OCI-LY7 (cell line): ENCODE data around the gene HLA-DMA. TPM values are rescaled to one million over a fixed set of nuclear protein-coding genes. Genes with fewer than 3 reads are reported as not detected.

Experiments
- BruUV-seq: library from RNA; stranded (reverse); fragments of 400-500 nt; replicated peaks from 2 replicates; lab custom pipeline; 2021; lab: Mats Ljungman, UMichigan
- CTCF ChIA-PET: fragments of 300-600 bp; sonication (Branson Sonifier 250); formaldehyde crosslinking; loops from one replicate; lab custom pipeline; 2022; ENCODE audit warnings: antibody characterized with exemption; ENCODE audit not compliant: unreplicated experiment; lab: Charles Lee
- POLR2A ChIA-PET: fragments of 300-600 bp; sonication (Branson Sonifier 250); formaldehyde crosslinking; loops from one replicate; lab custom pipeline; 2022; ENCODE audit warnings: antibody characterized with exemption; lab: Charles Lee
- DNase-seq: peaks from one replicate; pipeline ENCODE4 v3.0.0-alpha.2; 2015; ENCODE audit warnings: low spot score
- H2AFZ ChIP-seq: fragments of 200-600 bp; sonication (generic), shearing (Covaris generic); 2 replicates; pipeline ENCODE4 v1.6.1; 2014; ENCODE audit warnings: mild to moderate bottlenecking, antibody characterized with exemption, low read length, moderate library complexity
- H3K27ac ChIP-seq: fragments of 200-600 bp; sonication (generic); 2 replicates; pipeline ENCODE4 v1.5.1; 2014; ENCODE audit warnings: mixed run types, low read depth, mild to moderate bottlenecking, moderate library complexity, low read length, inconsistent platforms; ENCODE audit not compliant: poor library complexity, severe bottlenecking
- H3K36me3 ChIP-seq: fragments of 200-600 bp; sonication (generic); 2 replicates; pipeline ENCODE4 v1.6.1; 2014; ENCODE audit warnings: mild to moderate bottlenecking, antibody characterized with exemption, low read length, moderate library complexity, mixed read lengths; ENCODE audit not compliant: insufficient read depth
- H3K4me1 ChIP-seq: fragments of 200-600 bp; sonication (generic); 2 replicates; pipeline ENCODE4 v1.5.1; 2014; ENCODE audit warnings: mild to moderate bottlenecking, low read length; ENCODE audit not compliant: insufficient read depth, poor library complexity, severe bottlenecking
- H3K4me2 ChIP-seq: fragments of 200-600 bp; sonication (generic); 2 replicates; pipeline ENCODE4 v1.6.1; 2014; ENCODE audit warnings: mild to moderate bottlenecking, low read length
- H3K4me3 ChIP-seq: fragments of 200-600 bp; sonication (generic); 2 replicates; pipeline ENCODE4 v1.5.1; 2014; ENCODE audit warnings: mild to moderate bottlenecking, low read depth, low read length; ENCODE audit not compliant: poor library complexity, severe bottlenecking
- H3K79me2 ChIP-seq: fragments of 200-600 bp; sonication (generic); 2 replicates; pipeline ENCODE4 v1.6.1; 2016; ENCODE audit warnings: low read depth, mild to moderate bottlenecking, low read length, moderate library complexity, mixed read lengths; ENCODE audit not compliant: insufficient read depth
- H3K9me2 ChIP-seq: fragments of 200-600 bp; sonication (generic); 2 replicates; pipeline ENCODE4 v1.6.1; 2016; ENCODE audit warnings: mild to moderate bottlenecking, low read length, mixed read lengths; ENCODE audit not compliant: insufficient read depth
- H3K9me3 ChIP-seq: fragments of 200-600 bp; sonication (generic); 2 replicates; pipeline ENCODE4 v1.6.1; 2014; ENCODE audit warnings: mild to moderate bottlenecking, mixed run types, low read length, mixed read lengths
- H4K20me1 ChIP-seq: fragments of 200-600 bp; sonication (generic); 2 replicates; pipeline ENCODE4 v1.6.1; 2014; ENCODE audit warnings: mild to moderate bottlenecking, antibody characterized with exemption, low read length, moderate library complexity, mixed read lengths; ENCODE audit not compliant: insufficient read depth
- EZH2phosphoT487 ChIP-seq: fragments of 200-600 bp; sonication (generic); IDR thresholded peaks from 2 replicates; pipeline ENCODE4 v1.6.1; 2018; ENCODE audit warnings: low read depth, borderline replicate concordance, mild to moderate bottlenecking, mixed run types, antibody characterized with exemption, low read length, moderate library complexity, mixed read lengths
- intact Hi-C: fragments of 100-400 bp; cut with micrococcal nuclease; formaldehyde crosslinking; loops from one replicate; pipeline ENCODE4 v1.10.0; 2022; ENCODE audit not compliant: unreplicated experiment
- total RNA-seq, 2 experiments: library from RNA; depleted of rRNA in 1 of 2; stranded (reverse); fragments of >200 nt in 1 of 2; shearing (Covaris generic) in 1 of 2; gene quantifications; 2 replicates each; pipeline ENCODE4 v1.2.3, GENCODE V29; 2014 to 2022
- TF ChIP-seq, protein P1 (sequence below): fragments of 200-600 bp; sonication (generic); conservative IDR thresholded peaks from 2 replicates; pipeline ENCODE4 v1.5.1; 2014; ENCODE audit warnings: mild to moderate bottlenecking, antibody characterized with exemption, low read length, moderate library complexity, mixed read lengths

HLA-DMA gene
- total RNA-seq, 2 experiments from 2014 or later = 140 to 207 TPM

DNA sequence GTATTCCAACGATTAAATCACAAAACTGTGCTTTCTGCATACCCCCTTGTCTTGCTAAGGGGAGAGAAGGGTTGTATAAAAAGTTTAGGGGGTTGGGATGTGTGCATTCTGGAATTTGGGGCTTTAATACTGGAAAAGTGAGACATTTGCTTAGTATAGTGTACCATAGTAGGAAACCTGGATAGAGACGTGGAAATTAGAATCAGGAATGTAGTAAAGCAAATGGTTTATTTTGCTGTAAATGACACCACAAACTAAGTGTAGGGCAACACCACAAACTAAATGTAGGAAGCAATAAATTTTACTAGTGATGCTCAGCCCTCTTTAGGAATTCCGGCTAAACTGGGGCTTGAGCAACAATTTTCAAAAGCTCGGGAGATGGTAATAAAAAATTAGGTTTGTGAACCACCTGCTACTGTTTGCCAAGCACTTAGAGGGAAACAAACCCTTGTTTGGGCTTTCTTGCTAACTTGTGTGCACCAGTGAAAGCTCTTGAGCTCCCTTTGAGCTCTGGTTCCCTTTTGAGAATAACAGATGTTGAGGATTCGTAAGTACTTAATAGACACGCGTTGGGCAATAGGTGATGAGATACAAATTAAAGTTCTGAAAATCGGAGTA is 29.3 kb upstream of the HLA-DMA start:
- Histone ChIP-seq H3K4me3 (no peak overlapping the region), H3K4me1 (peaks cover 34% of the 10 kb centered on the region), H3K27ac (peak overlapping the region; percentile 55), H3K4me2 (no peak overlapping the region), H3K9me3 (no peaks in the 10 kb centered on the region), H4K20me1 (peaks cover 5% of the 10 kb centered on the region; the same call in 1 of the 2 replicates), H3K79me2 (peaks cover 30% of the 10 kb centered on the region), H2AFZ (no peak overlapping the region), H3K36me3 (peaks cover 69% of the 10 kb centered on the region), H3K9me2 (no peaks in the 10 kb centered on the region)
- CTCF ChIA-PET = interaction anchor here (1.2 kb wide), 1 partner anchor 35 kb away, joined by 3 read pairs; no protein-coding TSS in a partner anchor
- POLR2A ChIA-PET = interaction anchor here (0.7 to 3.9 kb wide), 5 partner anchors 8 to 124 kb away, joined by 3 to 47 read pairs (median 7); partner anchors contain the start of gene BRD2
- BruUV-seq = no TSS peak
- TF ChIP-seq, protein P1, sequence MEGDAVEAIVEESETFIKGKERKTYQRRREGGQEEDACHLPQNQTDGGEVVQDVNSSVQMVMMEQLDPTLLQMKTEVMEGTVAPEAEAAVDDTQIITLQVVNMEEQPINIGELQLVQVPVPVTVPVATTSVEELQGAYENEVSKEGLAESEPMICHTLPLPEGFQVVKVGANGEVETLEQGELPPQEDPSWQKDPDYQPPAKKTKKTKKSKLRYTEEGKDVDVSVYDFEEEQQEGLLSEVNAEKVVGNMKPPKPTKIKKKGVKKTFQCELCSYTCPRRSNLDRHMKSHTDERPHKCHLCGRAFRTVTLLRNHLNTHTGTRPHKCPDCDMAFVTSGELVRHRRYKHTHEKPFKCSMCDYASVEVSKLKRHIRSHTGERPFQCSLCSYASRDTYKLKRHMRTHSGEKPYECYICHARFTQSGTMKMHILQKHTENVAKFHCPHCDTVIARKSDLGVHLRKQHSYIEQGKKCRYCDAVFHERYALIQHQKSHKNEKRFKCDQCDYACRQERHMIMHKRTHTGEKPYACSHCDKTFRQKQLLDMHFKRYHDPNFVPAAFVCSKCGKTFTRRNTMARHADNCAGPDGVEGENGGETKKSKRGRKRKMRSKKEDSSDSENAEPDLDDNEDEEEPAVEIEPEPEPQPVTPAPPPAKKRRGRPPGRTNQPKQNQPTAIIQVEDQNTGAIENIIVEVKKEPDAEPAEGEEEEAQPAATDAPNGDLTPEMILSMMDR = no peak
- no peak for TF ChIP-seq EZH2phosphoT487
- DNase-seq = peak; percentile 52
- intact Hi-C loops = no loop called here

- Histone ChIP-seq H4K20me1 (peaks cover 17% of the 10 kb centered on the region), H3K4me2 (no peak overlapping the region), H3K4me1 (peaks cover 50% of the 10 kb centered on the region), H3K79me2 (peaks cover 46% of the 10 kb centered on the region), H3K36me3 (peaks cover 86% of the 10 kb centered on the region), H2AFZ (no peak overlapping the region), H3K9me3 (no peaks in the 10 kb centered on the region), H3K27ac (no peak overlapping the region), H3K4me3 (no peak overlapping the region), H3K9me2 (no peaks in the 10 kb centered on the region)
- TSS peak; percentile 22 for BruUV-seq
- ChIA-PET POLR2A (interaction anchor here (0.5 to 1.5 kb wide), 2 partner anchors 9 to 10 kb away, joined by 6 to 22 read pairs; no protein-coding TSS in a partner anchor), CTCF (no interaction called here)
- intact Hi-C loops = no loop called here
- DNase-seq = no peak
- TF ChIP-seq, protein P1 = no peak
Observed at GRCh38 chr6:32980488-32981038, 27.7 kb upstream of the HLA-DMA start.
